PC-3 (cell line): Measurements from ENCODE around the gene TP53RK.

Experiments
- EZH2 ChIP-seq: fragments of 300-600 bp; sonication (generic); IDR thresholded peaks from one replicate; pipeline ENCODE4 v1.6.1; 2017; ENCODE audit warnings: antibody characterized with exemption, mild to moderate bottlenecking, low read length; ENCODE audit not compliant: unreplicated experiment
- TF ChIP-seq, protein P1 (sequence below): fragments of 300-600 bp; sonication (generic); conservative IDR thresholded peaks from 2 replicates; pipeline ENCODE4 v1.5.1; 2017; ENCODE audit warnings: antibody characterized with exemption, low read depth, mild to moderate bottlenecking, low read length

DNA sequence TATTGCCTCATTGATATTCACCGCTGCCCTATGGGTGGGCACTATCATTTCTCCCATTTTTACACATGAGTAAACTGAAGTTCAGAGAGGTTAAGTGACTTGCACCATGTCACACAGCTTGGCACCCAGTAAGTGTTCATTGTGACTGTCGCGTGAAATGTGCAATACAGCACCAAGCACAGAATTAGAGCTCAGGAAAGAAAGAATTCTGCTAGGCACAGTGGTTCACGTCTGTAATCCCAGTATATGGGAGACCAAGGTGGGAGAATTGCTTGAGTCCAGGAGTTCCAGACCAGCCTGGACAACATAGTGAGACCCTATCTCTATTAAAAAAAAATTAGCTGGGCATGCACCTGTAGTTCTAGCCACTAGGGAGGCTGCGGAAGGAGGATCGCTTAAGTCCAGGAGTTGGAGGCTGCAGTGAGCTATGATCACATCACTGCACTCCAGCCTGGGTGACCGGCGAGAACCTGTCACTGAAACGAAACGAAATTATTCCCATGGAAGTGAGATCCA is 38.6 kb downstream of the TP53RK start:
- TF ChIP-seq, protein P1, sequence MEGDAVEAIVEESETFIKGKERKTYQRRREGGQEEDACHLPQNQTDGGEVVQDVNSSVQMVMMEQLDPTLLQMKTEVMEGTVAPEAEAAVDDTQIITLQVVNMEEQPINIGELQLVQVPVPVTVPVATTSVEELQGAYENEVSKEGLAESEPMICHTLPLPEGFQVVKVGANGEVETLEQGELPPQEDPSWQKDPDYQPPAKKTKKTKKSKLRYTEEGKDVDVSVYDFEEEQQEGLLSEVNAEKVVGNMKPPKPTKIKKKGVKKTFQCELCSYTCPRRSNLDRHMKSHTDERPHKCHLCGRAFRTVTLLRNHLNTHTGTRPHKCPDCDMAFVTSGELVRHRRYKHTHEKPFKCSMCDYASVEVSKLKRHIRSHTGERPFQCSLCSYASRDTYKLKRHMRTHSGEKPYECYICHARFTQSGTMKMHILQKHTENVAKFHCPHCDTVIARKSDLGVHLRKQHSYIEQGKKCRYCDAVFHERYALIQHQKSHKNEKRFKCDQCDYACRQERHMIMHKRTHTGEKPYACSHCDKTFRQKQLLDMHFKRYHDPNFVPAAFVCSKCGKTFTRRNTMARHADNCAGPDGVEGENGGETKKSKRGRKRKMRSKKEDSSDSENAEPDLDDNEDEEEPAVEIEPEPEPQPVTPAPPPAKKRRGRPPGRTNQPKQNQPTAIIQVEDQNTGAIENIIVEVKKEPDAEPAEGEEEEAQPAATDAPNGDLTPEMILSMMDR, result no peak
- no peak for TF ChIP-seq EZH2
